HG03108 (cell line): ENCODE results near the gene PDZRN3.

Experiments used
- ATAC-seq: cut with Tn5 transposase; IDR thresholded peaks from one replicate; pipeline ENCODE4 v1.9.1; 2021; ENCODE audit warnings: moderate library complexity; ENCODE audit not compliant: unreplicated experiment

Gene PDZRN3

DNA sequence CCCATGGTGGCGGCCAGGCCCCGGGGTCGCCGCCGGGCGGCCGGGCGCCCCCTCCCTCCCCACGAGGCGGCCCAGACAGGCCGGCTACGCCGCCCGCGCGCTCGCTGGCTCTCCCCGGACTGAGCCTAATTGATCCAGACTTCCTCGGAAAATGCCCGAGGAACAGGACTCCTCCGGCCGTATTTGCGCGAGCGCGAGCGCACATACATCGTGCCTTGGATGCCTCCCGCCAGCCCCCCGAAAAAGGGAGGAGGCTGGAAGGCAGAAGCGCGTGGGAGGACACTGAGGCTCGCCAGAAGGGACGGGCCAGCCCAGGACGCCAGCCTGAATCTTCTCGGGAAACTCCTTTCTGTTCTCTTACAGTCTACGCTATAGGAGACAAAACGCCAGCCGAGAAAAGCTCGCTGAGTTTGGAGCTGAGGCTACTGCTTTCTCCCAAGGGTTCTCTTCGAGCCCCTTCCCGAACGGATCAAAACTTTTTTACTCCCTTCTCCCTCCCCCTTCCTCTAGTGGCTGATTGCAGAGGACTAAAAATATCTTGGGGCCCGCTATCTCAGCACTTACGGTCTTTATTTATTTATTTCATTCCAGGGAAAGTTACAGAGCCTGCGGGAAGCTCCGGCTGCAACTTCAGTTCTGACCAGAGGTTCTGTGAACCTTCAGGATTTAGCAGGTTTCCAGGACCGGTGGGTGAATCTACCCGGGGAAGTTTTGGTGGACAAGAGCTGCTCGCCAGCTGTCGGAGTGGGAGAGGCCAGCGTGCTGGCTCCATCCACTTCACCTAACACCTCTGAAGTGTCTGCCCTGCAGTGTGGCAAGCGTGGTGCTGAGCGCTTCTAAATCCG lies at the start of gene PDZRN3:
Gene PDZRN3 (minus strand): TSS at position 121 of the 845 bp plus-strand sequence.
- ATAC-seq = no peak

DNA sequence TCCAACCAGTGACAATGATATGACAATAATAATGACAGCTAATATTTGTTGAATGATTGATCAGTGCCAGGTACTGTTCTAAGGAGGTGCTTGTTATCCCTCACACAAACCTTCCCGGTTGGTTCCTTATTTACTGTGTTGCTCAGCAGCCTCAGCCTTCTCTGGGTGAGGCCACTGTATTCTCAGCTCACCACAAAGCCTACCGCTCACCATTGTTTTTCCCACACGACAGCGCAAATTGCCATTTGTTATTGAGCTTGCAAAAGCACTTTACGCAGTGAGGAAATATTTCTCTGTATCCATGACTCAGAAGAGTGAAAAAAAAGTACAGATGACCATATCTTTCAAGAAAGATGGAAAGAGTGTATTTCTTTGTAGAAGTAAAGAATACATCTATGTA lies 49.5 kb upstream of the PDZRN3 start:
- no peak for ATAC-seq

GRCh38 chr3:73669260-73669659 lies 44.5 kb upstream of the PDZRN3 start:
- ATAC-seq = no peak

- ATAC-seq = no peak
Measured at GRCh38 chr3:73668391-73668790, 43.6 kb upstream of the PDZRN3 start.

DNA sequence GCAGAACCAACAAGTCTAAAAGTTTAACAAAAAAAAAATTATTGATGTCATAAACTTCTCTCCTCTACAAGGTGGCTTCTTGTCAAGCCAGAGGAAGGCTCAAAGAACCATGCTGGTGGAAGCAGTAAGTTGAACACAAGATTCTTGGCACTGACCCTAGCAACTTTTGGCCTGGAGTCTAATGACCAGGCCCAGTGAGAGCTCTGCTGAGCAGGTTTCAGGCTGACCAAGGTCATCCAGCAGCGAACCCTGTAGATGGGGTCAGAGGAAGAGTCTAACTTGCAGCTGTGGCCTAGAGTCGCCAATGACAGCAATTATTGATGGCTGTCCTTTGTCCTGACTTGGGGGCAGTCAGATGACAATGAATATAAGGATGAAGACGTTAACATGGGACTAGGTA lies 43.1 kb upstream of the PDZRN3 start:
- no peak for ATAC-seq

DNA sequence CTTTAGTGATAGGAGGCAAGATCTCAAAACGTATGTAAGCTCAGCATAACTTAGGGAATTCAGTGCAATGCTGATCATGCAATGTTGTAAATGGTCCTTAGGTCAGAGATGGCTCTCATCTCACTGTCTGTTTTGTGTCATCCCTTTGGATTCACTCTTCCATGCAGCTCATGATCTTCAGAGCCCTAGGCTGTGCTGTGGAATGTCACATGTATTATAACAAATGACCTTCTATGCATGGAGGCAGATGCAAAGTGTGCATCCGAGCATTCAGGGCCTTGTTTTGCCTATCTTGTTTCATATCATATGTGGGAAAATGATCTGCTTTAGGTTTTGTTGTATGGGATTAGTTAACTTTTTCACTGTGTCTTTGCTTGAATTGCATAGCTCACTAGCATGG lies 40.5 kb upstream of the PDZRN3 start:
- no peak for ATAC-seq

DNA sequence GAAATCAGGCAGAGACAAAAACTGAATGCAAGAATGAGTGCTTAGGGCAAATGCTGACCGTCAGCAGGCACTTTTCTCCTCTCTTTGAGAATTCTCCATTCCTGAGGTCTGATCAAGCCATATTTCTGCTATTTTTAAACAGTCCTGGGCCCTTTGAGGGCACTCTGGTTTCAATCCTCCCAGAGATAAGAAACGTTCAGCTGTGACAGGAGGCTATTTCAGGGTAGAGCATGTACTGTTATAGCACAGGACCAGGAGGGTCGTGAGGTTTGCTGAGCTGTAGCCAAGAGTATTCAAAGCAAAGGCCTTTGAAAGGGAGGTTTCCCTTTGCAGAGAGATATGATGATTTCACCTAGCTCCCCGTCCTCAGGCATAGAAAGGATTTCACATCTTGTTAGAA lies 39.6 kb upstream of the PDZRN3 start:
- ATAC-seq = no peak

DNA sequence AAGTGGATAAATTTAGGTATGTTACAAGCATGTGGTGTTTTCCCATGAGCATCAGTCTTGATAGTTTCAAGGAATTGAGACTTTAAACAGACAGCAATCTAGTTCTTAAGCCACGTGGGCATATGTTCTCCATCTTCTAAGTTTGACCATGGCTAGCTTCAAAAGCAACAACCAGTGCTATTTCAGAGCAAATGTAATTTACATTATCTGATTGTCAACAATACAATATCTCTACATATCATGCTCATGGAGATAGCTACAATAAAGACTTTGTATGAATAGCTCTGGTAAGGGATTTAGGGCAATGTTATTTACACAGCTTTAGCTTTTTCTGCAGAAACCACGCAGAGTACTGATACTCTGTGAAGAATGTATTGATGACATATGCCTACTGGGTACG lies 38.8 kb upstream of the PDZRN3 start:
- ATAC-seq = no peak

DNA sequence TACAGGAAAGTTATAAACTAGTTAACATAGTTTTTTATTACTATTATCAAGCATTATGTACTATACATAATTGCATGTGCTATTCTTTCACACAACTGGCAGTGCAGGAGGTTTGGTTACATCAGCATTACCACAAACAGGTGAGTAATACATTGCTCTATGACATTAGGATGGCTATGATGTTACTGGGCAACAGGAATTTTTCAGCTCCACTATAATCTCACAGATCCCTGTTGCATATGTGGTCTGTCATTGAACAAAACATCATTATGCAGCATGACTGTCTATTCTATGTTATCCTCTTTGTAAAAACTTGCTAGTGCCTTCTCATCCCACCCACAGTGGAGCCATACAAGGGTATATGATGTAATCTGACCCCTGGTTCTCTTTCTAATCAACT lies 36.5 kb upstream of the PDZRN3 start:
- ATAC-seq = no peak

DNA sequence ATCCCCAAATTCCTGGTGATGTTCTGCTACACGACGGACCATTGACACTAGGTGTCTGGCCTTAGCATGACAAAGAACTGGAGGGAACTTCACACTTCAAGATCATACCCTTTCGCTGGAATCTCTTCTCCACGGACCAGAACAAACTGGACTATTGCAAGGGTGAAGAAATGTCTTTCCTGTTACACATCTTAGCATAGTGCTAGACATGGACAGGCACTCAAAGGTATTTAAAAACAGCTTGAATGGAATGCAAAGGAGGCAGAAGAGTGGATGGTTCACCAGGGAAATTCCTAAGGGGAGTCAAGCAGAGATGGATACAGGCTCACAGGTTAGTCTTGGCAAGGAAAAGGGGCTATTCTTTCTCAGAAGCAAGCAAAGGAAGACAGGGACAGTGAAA lies 33.5 kb upstream of the PDZRN3 start:
- no peak for ATAC-seq

DNA sequence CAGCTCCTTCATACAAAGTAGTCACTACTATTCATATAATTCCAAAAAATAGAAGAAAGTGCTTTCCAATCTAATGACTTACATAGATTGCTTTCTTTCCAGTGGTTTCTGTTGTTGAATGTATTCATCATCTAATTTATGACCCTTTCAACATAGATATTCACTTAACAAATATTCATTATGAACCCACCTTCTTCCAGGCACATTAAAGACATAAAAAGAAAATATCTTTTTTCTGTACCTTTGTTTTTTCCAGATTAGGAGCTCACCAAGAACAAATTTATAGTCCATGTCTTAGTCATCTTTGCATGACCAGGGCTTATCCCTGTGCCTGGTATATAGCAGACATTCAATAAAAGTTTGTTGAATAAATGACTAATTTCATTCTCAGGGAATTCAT lies 32.4 kb upstream of the PDZRN3 start:
- no peak for ATAC-seq

DNA sequence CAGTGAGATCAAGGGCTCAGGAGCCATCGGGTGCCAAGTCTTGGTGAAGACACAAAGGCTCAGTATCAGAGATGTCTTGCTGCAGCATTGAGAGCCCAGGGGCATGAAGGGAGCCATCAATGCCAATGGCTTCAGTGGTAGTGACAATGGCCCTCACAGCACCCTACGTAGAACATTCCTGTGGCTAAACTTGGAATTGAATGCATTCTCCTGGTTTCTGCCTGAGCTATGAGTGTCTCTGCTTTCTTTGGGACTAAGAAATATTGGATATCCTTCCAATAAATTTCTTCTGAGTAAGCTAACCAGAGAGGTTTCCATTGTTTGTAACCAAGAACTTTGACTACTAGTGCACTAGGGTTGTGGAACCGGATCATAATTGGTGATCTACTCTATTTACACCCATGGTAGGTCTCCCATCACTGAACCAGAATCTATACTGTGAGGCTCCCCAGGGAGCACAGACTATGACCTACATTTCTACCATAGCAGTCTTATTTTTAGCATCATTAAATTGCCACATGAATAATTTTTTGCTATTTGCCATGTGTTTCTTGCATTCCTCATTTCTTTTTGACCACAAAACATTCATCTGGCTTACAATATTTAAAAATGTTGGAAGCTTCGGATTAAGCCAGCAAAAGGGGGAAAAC lies 31.6 kb upstream of the PDZRN3 start:
- ATAC-seq = no peak

GRCh38 chr3:73655197-73655596 lies 30.5 kb upstream of the PDZRN3 start:
- no peak for ATAC-seq

- no peak for ATAC-seq
Measured at GRCh38 chr3:73653877-73654276, 29.1 kb upstream of the PDZRN3 start.

DNA sequence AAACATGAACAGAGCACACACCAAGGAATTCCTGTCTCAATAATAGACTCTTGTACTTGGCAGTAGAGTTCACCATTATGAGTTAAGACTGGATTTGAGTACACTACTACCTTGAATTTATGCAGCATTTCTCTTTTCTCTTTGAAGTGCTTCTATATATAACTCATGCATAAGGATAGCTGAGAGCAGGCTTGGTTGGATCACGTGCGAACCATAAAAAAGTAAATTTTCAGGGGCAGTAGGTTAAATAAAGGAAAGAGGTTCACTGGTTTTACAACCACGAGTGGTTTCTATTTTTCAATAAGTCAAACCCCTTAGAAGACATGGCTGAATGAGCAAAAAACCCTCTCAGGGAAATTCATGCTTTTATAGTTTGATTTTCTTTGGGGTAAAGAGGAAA lies 28.6 kb upstream of the PDZRN3 start:
- ATAC-seq = no peak

DNA sequence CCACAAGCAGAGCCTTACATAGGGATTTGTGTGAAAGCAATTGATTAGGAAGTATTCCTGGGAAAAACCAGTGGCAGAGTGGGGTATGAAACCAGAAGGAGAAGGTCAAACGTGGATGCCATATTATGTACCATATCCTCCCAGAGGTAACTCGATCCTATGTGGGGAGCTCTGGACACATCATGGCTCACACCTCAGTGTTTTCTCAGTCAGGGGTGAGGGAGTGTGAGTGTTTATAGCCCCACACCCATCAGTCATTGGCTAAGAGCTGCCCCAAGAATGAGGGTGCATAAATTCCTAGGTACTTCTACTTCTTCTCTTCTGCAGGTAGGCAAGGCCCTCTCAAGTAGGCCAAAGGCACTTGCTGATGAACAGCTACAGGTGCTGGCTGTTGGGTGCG lies 28.2 kb upstream of the PDZRN3 start:
- ATAC-seq = no peak

- no peak for ATAC-seq
Measured at GRCh38 chr3:73637042-73637441, 12.3 kb upstream of the PDZRN3 start.

GRCh38 chr3:73635254-73635653 lies 10.5 kb upstream of the PDZRN3 start:
- no peak for ATAC-seq

GRCh38 chr3:73633916-73634344 lies 9.2 kb upstream of the PDZRN3 start:
- ATAC-seq = no peak

DNA sequence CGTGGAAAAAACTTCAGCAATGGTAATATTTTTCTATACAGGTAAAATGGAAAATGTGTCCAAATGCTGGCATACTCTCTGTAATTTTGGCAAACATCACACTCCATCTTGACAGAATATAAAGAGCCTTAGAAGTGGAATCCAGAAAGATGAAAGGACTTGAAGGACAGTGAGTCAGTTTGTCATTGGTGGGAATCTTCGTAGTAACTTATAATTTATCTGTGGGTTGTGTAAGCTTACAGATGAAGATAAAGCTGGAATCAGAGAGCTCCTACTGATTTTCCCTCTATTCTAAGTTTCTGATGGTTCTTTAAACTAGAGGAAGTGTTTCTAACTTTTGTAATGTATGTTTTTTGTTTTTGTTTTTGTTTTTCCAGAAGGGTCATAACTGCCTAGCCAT lies 8.7 kb upstream of the PDZRN3 start:
- ATAC-seq = no peak

DNA sequence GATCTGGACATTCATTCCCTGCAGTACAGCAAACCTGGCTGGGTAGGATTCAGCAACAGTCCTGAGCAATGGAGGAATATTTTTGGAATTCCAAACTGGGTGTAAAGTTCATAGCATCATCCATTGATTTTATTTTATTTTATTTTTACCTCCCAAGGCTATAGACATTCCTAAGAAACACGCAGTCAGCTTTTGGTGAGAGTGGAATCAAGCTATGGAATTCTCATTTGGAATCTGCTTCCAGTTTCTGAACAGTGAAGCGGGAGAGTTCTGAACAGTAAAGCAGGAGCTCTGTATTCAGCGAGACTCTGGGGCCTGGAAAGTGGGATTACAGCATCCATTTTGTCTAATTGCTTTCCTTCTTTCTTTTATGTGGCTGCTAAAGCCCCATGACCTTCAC lies 1.4 kb upstream of the PDZRN3 start:
- ATAC-seq = no peak

DNA sequence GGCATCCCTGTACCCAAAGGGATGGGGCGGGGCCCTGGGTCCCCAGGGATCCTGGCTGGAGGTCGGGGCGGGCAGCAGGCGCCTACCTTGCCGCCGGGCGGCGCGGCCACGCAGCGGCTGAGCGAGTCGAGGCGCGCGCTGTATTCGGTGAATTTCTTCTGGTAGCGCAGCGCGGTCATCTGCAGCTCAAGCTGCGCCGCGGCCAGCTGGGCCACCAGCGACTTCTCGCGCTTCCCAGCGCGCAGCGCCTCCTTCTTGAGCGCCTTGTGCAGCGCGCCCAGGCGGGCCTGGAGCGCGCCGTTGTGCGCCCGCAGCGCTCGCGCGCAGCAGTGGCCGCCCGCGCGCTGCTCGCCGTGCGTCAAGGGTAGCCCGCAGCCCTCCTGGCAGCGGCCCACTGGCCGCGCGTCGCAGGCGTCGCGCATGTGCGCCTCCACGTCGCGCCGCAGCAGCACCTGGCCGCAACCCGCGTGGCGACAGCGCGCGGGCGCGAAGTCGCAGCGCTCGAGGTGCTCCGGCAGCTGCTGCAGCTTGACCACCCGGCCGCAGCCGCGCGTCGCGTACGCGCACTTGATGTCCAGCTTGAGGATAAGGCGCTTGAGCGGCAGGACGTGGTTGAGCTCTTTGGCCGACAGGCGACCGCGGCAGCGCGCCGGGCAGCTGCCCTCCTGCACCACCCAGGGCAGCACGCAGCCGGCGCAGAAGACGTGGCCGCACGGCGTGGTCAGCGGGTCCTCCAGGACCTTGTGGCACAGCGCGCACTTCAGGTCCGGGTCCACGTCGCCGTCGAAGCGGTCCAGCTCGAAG lies 522 bp downstream of the PDZRN3 start:
- ATAC-seq = no peak
